NCI-H2196 treated with DMSO at 0.1 percent for 48 hours (cell line): ENCODE data around the gene PFKFB3.
"Not testable (repeated sequence)": the region's sequence is repeated elsewhere in the genome, so short reads cannot be mapped to it uniquely, and the experiment has no call there.

Experiments used
- DNase-seq: peaks from one replicate; lab custom pipeline; 2025; ENCODE audit not compliant: unreplicated experiment; lab: John Stamatoyannopoulos, UW

Gene PFKFB3

DNA sequence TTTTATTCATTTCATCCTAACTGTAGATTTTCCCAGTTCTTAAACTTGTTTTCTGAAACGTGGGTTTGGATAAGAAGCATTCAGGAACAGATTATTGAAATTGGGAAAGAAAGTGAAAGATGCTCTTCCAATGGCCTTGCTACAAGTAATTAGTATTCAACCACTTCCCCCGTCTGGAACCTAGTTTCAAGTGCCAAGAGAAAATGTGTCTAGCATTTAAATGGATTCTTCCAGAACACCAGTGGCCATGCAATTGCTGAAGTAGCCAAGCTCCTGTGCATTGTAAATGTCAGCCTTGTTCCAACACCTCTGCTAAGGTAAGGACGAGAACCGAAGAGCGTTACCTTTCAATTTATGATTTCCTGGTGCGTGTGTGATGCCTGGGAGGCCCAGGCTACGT, 68.2 kb downstream of the PFKFB3 start:
- no peak for DNase-seq

DNA sequence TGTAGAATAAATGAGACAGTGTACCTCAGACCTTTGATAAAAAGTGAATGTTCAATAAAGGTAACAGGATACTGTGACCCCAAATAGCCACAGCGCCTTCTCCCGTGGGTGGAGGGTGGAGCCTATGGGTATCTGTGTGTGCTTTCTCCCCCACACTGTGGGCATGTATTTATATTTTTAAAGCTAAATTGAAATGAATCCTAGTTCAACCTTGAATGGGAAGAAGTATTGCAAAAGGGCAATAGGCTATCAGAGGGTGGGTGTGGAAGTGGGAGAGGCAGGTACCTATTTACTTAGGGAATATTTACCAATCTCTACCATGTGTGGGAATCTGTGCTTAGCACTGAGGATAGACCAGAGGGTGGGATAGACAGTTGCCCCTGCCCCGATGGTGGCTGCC, 68.9 kb downstream of the PFKFB3 start:
- no peak for DNase-seq

DNA sequence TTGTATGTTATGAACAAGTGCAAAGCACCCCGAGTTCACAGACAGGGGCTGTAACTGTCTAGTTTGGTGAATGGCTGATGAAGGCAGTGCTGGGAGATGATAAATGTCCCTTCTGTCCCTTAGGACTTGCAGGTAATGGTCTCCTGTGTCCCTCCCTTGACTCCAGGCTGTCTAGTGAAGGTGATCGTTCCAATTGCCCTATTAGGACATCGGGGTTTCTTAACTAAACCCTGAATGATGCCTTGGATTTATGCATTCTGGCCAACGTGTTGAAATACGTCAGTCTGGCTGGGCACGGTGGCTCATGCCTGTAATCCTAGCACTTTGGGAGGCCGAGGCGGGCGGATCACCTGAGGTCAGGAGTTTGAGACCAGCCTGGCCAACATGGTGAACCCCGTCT, 69.4 kb downstream of the PFKFB3 start:
- no peak for DNase-seq

DNA sequence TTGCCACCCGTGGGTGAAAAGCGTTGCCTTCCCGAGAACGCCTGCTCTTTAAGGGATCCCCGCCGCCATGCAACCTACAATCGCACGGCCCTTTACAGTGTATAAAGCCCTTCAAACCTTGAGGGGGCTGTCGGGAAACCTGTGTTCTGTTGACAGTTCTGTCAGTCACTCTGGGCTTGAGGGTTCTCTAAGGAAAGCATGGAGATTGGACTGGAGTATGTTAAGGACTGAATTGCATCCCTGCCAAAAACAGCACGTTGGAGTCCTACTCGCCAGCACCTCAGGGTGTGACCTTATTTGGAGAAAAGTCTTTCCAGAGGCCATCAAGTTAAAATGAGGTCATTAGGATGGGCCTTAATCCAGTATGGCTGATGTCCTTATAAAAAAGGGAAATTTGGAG, 70.6 kb downstream of the PFKFB3 start:
- DNase-seq, result no peak

DNA sequence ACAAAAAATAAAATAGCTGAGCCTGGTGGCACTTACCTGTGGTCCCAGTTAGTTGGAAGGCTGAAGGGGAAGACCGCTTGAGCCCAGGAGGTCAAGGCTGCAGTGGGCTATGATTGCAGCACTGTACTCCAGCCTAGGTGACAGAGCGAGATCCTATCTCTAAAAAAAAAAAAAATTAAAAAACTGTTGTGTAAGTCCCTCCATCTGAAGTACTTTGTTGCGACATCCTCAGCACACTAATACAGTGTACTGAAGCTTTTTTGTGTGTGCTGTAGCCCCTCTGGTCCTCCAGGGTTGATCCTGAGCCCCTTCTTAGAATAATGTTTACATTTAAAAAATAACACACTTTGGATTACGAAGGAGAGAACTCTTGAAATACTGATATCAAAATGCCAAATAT, 71.3 kb downstream of the PFKFB3 start:
- DNase-seq, result no peak

DNA sequence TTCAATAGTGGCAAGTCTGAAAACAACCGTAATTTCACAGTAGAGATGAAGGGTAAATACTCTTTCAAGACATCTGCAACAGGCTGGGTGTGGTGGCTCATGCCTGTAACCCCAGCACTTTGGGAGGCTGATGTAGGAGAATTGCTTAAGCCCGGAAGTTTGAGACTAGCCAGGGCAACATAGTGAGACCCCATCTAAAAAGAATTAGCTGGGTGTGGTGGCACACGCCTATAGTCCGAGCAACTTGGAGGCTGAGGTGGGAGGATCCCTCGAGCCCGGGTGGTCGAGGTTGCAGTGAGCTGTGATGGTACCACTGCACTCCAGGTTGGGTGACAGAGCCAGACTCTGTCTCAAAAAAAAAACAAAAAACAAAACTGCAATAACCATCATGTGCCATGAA, 71.8 kb downstream of the PFKFB3 start:
- no peak for DNase-seq

DNA sequence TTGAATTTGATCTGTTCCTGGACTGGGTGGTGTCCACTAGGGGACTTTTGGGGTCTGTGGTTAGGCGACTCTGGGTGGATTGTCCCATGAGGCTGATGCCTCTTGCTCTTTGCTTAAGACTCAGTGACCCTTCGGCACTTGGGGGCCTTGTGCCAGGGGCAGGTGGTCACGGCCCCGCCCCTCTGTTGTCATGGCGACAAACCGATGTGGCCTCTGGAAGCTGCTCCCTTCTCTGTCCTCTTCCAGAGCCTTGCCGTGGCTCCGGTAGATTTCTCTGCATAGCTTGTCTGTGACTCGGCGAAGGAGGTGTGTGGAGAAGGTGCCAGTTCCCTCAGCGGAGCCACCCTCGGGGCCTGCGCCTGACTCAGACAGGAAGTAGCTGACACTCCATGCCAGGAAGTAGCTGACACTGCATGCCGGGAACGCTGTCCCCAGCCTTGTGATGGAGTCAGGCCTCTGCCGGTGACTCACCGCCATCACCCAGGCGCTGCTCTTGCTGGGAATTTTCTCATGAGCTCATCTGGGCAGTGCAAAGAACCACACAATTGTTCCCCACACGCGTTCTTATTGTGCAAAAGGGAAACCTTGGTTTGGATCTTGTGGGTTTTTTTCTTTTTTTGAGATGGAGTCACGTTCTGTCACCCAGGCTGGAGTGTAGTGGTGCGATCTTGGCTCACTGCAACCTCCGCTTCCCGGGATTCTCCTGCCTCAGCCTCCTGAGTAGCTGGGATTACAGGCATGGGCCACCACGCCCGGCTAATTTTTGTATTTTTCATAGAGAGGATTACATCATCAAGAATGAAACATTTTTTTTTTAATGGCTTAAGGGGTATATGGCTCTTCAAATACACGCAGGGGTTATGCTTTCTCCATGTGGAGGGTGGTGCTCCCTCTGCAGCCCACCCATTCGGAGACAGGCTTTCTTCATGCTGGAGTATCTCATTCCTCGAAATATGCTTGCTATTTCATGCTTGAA, 72.6 kb downstream of the PFKFB3 start:
- no peak for DNase-seq

DNA sequence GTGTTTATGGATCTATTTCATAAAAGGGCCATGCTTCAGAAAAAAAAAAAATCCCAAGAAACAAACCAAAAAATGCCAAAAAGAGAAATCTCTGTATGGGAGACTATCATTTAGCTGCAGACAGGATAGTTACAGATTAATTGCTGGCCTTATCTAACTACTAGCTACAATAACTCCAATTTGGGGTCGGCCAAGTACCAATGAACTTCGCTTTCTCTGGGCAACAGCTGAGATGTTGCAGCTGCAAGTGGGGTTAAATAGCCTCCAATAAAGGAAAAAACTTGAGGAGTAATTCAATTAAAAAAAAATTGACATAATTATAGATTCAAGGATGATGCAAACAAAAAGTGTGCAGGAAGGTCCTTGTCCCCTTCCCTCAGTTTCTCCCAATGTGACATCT, 73.6 kb downstream of the PFKFB3 start:
- no peak for DNase-seq

DNA sequence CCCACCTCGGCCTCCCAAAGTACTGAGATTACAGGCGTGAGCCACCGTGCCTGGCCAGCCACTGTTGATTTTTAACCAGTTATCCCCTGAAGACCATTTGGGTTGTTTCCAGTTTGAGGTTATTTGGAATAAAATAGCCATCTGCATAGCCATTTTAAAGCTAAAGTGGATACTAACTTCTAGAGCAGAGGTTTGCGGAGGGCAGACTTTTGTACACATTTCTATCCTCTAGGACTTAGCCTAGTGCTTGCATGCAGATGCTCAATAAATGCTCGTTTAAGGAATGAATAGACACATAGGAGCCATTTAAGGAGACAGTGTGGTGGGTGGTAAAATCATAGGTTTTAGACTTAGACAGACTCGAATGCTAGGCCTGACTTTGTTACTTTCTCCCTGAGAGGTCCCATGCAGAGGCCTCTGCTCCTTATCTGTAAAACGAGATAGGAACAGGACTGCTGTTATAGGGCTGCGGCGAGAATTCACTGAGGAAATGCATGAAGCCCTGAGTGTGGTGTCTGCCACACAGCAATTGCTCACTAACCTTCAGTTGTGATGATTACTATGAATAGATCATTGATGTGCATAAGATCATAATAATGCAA, 75.9 kb downstream of the PFKFB3 start:
- DNase-seq, result no peak

DNA sequence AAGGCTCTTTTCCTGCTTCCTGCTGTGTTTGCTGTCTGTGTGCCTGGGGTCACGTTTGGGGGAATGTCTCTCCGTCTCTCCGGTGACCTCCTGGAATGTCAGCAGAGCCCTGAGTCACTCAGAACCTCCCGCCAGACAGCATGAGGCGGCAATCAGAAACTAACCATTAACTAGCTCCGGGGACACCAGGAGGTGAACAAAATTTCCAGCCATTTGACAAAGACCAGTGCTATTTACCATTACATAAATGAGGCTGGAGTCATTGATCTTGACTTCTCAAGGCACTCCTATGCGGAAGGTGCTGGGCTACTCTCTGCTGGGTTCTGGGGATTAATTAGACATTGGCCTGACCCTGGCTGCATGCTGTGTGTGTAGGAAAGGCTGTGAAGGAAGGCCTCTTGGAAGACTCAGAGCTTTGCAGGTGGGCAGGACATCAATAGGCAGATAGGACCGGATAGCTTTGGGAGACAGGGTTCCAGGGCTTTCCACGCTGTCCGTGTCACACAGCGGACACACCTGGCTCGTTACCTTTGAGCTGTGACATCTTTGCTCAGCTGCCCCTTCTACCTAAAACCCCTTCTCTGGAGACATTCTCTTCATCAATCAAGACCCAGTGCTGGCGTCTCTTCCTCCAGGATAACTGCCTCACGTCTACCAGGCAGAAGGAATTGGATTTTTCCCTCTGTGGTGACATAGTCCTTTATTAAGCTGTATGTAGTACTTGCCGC, 77.0 kb downstream of the PFKFB3 start:
- no peak for DNase-seq

DNA sequence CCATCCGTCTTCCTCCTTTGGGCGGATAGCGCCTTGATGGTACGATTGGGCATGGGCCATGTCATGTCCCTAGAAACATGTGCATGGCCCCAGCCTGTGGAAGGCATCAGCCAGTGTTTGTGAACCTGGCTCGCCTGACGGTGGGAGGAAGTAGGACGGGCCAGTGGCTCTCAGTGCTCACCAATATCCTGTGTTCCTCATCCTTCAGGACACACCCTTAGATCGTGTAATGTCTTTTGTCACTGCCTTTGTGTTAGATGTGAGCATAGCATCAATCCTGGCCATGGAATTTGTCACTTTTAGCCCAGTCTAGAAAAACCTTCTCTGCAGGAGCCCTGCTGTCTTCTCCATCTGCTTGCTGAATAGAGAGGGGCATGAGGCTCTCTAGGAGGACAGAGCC, 77.6 kb downstream of the PFKFB3 start:
- no peak for DNase-seq

DNA sequence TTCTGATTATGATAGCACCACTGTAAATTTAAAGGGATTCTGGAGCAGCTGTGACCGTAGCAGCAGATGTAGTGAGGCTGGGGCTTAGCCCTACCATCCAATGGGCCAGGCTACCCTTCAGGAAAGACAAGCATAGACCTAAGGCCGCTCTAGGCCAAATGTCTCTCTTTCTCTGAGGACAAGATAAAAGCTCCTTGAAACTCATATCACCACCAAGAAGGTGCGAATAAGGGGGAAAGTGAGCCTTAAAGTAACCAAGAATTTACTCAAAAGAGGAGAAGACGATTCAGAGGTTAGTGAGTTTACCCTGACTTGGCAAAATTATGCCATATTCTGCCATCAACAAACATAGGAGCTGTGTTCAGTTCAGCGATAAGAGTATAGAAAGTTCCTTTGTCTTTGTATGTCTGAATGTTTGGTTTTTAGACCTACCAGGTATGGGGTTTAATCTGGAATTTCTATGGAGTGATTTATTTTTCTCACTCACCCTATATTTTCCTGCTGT, 79.8 kb downstream of the PFKFB3 start:
- DNase-seq, result no peak

DNA sequence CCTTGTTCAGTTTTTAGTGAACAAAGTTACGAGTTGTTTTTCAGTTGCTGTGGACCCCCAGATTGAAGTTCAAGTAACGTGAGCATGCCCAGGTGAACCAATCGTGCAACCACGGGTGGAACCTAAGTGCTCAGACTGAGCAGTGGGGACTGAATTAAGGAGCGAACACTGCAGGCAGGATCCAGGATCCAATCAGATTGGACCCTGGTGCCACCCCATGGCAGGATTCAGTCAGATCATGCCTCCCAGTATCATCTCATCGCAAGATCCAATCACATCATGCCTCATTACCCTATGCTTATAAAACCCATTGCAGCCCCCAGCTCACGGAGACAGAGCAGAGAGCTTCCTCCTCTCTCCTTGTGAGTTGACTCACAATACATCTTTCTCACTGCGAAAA, 80.9 kb downstream of the PFKFB3 start:
- DNase-seq, result no peak

DNA sequence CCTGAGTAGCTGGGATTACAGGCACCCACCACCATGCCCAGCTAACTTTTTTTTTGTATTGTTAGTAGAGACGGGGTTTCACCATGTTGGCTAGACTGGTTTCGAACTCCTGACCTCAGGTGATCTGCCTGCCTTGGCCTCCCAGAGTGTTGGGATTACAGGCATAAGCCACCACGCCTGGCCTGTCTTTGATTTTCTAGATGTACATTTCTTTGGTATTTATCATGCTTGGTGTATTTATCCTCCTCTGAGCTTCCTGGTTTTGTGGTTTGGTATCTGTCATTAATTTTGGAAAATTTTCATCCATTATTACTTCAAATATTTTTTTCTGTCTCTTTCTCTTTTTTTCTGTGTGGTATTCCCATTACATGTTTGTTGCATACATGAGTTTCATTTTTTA, 87.9 kb downstream of the PFKFB3 start:
- not testable (repeated sequence) for DNase-seq

DNA sequence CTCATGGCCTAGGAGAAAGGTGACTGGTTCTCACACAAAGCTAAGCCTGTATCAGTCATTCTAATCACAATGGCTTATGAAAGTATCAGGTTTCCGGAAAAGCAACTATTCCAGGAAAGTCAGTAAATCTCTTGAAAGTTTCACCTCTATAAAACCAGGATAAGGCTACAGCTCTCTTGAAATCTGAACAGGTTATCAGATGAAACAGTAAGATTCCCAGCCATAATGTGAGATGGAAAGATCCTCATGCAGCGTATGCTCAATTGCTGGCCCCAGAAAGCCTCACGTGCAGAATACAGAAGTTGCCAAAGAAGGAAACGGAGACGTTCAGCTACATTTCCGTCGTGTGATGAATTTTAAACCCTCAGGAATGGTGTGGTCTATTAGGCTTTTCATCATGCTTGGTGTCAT, 90.0 kb downstream of the PFKFB3 start:
- DNase-seq, result no peak

DNA sequence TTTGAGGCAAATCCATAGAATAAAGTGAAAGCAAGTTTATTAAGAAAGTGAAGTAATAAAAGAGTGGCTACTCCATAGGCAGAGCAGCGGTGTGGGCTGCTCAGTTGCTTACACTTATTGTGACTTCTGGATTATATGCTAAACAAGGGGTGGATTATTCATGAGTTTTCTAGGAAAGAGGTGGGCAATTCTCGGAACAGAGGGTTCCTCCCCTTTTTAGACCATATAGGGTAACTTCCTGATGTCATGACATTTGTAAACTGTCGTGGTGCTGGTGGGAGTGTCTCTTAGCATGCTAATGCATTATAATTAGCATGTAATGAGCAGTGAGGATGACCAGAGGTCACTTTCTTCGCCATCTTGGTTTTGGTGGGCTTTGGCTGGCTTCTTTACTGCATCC, 93.7 kb downstream of the PFKFB3 start:
- DNase-seq, result not testable (repeated sequence)

DNA sequence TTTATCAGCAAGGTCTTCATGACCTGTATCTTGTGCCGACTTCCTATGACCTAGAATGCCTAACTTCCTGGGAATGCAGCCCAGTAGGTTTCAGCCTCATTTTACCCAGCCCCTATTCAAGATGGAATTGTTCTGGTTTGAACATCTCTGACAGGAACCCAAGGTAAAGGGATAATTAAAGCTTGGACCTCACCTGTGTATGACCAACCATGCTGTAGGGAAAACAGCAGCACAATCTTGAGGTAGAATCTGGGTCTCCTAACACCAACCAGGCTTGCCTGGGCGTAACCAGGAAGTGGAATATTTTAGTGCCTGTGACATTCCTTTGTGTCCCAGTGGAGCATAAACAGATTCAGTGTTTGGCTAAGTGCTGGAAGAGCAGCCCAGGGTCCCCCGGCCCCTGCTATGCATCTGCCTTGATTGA, 94.1 kb downstream of the PFKFB3 start:
- DNase-seq, result no peak

DNA sequence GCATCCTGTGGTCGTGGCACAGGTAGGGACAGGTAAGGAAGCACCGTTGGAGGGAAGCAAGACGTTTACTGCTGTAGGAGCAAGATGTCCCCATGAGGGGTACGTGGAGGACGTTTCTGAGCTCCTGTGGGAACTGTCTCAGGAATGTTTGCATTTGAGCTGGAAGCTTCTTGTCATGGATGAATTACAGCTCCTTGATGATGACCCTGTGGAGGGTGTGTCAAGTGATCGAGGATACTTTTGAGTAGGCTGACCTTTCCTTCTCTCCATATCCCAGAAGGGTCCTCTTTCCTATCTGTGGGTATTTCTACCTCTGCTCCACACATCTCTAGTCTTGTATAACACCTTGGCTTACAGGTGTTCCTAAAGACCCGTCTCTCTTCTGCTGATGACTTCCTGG, 94.8 kb downstream of the PFKFB3 start:
- no peak for DNase-seq

DNA sequence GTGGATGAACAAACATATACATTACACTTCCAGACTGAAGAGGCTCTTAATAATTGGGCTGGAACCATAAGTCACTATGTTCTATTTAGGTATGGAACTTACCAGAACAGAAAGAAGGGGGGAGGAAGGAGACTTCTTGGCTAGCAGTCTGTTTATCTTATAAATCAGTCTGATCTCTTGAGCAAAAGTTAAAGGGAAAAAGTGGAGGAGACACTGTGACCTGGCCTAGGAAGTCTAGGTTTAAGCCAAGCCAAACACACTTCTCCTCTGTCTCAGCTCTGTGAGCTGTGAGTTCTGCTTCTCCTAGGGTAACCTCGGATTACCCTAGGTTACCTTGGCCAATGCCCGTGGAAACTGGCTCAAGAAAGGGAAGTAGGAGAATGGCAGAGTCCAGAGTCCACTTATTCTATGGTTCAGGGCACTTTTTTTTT, 95.2 kb downstream of the PFKFB3 start:
- no peak for DNase-seq

DNA sequence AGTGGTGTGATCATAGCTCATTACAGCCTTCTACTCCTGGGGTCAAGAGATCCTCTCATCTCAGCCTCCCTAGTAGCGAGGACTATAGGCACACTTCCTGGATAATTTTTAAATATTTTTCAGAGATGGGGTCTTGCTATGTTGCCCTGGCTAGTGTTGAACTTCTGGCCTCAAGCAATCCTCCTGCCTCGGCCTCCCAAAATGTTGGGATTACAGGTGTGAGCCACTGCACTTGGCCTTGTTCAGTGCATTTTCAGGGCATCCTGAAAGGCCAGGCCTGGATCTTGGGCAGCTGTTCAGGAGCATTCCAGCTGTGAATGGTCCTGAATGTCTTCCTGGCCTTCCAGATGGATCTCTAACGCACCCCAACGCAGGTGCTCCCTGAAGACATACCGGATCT, 95.7 kb downstream of the PFKFB3 start:
- DNase-seq, result no peak

DNA sequence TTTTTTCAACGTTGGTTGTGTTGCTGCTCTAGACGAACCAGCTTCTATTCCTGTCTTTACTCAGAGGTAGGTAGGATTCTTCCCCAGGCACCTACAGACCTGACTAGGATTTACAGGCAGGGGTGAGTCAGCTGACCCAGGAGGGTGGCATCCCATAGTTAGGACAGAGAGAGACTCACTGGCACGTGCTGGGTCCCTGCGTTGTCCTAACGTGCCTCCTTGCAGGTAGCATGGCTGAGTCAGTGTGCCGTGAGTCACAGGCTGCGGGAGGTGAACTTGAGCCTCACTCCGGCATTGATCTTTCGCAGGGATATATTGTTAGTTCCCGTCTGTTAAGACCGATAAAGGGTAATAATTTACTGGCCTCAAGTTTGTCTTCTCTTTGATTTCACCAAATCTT, 96.5 kb downstream of the PFKFB3 start:
- no peak for DNase-seq

DNA sequence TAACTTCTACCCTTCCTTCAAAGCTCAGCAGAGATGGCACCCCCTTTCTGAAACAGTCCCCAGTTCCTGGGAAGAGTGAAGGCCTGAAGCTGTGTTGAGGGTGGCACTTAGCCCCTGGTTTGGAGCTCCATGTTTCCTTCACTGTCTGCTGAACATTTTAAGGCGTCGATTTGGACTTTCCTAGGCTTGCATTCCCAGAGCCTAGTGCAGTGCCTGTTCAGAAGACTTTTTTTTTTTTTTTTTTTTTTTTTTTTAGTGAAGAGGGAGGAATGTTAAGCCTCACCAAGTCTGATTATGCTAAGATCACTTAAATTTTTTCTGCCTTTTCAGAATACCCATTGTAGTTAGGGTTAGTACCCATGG, 97.0 kb downstream of the PFKFB3 start:
- no peak for DNase-seq
